ENCODE data around the gene ALX4. TPM values are rescaled to one million over a fixed set of nuclear protein-coding genes. Genes with fewer than 3 reads are reported as not detected.

The ALX4 gene
- total and polyA plus RNA-seq, 5 donors from 2014 or later, result not detected

DNA sequence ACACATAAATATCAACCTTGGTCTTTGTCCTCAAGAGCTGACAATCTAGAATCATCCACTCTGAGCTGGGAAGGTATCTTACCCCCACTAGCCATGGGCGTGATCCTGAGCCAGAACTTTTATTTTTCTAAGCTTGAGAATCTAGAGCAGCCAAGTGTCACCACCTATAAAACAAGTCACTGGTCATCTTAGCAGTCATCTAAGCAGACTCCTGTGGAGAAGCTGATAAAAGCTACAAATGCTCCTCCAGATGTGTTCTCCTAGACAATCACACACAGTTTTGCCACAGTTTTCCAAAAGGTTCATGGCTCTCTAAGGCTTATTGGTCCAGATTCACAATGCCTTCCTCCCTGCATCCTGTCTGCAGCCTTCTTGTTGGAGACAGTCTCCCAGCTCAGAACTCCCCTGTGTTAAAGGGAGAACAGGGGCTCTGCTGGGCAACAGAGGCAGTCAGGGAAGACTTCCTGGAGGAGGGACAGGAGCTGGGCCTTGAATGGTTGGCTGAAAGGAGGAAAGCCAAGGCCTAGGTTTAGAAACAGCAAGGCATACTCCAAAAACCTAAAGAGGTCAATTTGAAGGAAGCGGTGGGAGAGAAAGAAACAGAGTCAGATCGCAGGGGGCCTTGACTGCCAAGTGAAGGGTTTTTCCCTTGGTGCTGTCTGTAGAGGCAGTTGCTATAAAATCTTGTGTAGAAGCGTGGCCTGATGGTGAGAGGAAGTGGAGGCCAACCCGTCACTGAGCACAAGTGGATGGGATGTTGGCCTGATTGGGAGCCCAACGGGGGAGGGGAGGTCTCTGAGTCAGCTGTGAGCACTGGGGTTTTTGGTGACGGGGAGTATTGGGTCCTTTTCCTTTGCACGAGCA lies 42.0 kb downstream of the ALX4 start:
- Histone ChIP-seq H3K9me3 (ENCODE audit: control insufficient read depth in 2 of 2, low read length in 2 of 2) (no peaks in the 10 kb centered on the region), H3K4me3 (ENCODE audit: low read depth, low read length) (no peak overlapping the region), H3K4me1 (ENCODE audit: control insufficient read depth, insufficient read depth, low read length, poor library complexity, severe bottlenecking) (no peaks in the 10 kb centered on the region), H3K36me3 (ENCODE audit: control insufficient read depth, insufficient read depth, low read length) (no peaks in the 10 kb centered on the region), H3K27ac (ENCODE audit: insufficient read depth, low read length, poor library complexity, severe bottlenecking) (no peak overlapping the region), H3K27me3 (ENCODE audit: control insufficient read depth, insufficient read depth, low read length) (no peaks in the 10 kb centered on the region)
- Mint-ChIP-seq H3K9me3 (peaks cover 0 to 5% (median 0%) of the 10 kb centered on the region in 7 donors), H3K4me1 (no peaks in the 10 kb centered on the region), H3K27ac (no peak overlapping the region), H3K36me3 (no peaks in the 10 kb centered on the region), H3K27me3 (peaks cover 4% of the 10 kb centered on the region), H3K4me3 (no peak overlapping the region)
- ATAC-seq (ENCODE audit: low read depth in 2 of 2), result no peak
- no peak for DNase-seq

DNA sequence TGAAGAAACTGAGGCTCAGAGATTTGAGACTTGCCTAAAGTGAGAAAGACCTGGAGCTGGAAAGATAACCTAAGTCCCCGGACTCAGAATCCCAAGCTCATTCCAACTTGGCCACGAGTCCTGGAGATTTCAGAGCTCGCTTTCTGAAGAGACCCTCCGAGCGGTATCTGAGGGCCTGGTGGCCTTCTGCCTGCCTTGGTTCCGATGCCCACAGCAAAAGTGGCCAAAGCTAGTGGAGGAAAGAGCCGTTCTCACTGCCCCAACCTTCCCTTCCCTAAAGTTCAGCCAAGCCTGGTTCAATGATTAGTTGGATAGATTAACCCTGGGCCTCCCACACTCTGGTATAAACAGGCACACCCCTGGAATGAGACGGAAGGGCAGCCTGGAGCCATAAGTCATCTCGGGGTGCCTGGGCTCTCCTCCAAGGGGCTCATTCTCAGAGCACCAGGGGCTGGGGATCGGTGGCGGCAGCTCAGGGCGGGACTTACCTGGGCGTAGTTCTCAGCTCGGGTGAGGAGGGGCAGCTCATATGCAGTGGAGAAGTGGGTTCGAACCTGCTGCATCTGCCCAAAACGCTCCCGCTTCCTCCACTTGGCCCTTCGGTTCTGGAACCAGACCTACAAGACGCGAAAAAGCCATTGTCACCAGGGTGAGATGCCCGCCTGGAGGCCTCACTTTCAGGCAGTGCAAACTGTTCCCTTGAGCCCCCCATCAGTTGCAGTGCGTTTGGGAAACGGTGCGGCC lies 42.8 kb downstream of the ALX4 start:
- Mint-ChIP-seq H3K27me3 (peaks cover 4% of the 10 kb centered on the region), H3K4me3 (no peak overlapping the region), H3K27ac (no peak overlapping the region), H3K9me3 (peaks cover 0 to 5% (median 0%) of the 10 kb centered on the region in 7 donors), H3K36me3 (no peaks in the 10 kb centered on the region), H3K4me1 (no peaks in the 10 kb centered on the region)
- H3K9me3 ChIP-seq (ENCODE audit: control insufficient read depth in 2 of 2, low read length in 2 of 2), result no peaks in the 10 kb centered on the region
- no peak overlapping the region for H3K4me3 ChIP-seq (ENCODE audit: low read depth, low read length)
- no peak overlapping the region for H3K27ac ChIP-seq (ENCODE audit: insufficient read depth, low read length, poor library complexity, severe bottlenecking)
- no peak for DNase-seq
- no peaks in the 10 kb centered on the region for H3K36me3 ChIP-seq (ENCODE audit: control insufficient read depth, insufficient read depth, low read length)
- H3K4me1 ChIP-seq (ENCODE audit: control insufficient read depth, insufficient read depth, low read length, poor library complexity, severe bottlenecking), result no peaks in the 10 kb centered on the region
- no peak for ATAC-seq (ENCODE audit: low read depth in 2 of 2)
- no peaks in the 10 kb centered on the region for H3K27me3 ChIP-seq (ENCODE audit: control insufficient read depth, insufficient read depth, low read length)

DNA sequence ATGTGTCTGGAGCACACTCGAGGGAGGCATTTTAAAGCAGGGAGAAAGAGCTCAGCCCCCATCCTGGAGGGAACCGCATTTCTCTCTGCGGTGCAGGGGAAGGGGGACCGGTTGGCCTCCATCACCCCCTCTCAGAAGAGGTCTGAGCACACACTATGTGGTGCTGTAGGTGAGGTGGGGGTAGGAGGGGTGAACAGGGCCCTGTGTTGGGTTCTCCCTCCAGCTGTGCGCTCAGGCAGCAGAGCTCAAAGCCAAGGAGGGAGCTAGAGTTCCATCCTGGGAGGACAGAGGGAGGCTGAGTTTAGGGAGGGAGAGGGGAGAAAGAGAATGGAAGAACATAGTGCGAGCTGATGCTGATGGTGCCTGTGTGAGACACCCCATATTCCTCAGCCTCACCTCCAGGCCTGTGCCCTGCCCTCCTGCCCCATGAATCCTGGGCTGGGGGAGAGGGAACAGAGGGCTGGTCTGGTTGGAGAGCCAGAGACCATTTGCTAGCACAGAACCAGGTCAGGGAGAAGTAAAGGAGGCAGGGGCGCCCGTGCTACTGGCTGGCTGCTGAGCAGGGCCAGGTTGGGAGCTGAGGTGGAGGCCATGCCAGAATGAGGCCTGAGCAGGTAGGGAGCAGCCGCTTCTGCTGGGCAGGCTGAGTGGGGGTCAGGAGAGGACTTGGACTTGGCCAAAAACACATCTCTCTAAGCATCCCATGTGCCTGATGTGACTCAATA lies 43.7 kb downstream of the ALX4 start:
- no peak for ATAC-seq (ENCODE audit: low read depth in 2 of 2)
- Histone ChIP-seq H3K4me3 (ENCODE audit: low read depth, low read length) (no peak overlapping the region), H3K4me1 (ENCODE audit: control insufficient read depth, insufficient read depth, low read length, poor library complexity, severe bottlenecking) (no peaks in the 10 kb centered on the region), H3K27ac (ENCODE audit: insufficient read depth, low read length, poor library complexity, severe bottlenecking) (no peak overlapping the region), H3K9me3 (ENCODE audit: control insufficient read depth in 2 of 2, low read length in 2 of 2) (no peaks in the 10 kb centered on the region), H3K27me3 (ENCODE audit: control insufficient read depth, insufficient read depth, low read length) (no peaks in the 10 kb centered on the region), H3K36me3 (ENCODE audit: control insufficient read depth, insufficient read depth, low read length) (no peaks in the 10 kb centered on the region)
- no peak for DNase-seq
- Mint-ChIP-seq H3K4me1 (no peaks in the 10 kb centered on the region), H3K36me3 (no peaks in the 10 kb centered on the region), H3K27me3 (peaks cover 4% of the 10 kb centered on the region), H3K4me3 (no peak overlapping the region), H3K9me3 (peaks cover 0 to 2% (median 0%) of the 10 kb centered on the region in 7 donors), H3K27ac (no peak overlapping the region)

DNA sequence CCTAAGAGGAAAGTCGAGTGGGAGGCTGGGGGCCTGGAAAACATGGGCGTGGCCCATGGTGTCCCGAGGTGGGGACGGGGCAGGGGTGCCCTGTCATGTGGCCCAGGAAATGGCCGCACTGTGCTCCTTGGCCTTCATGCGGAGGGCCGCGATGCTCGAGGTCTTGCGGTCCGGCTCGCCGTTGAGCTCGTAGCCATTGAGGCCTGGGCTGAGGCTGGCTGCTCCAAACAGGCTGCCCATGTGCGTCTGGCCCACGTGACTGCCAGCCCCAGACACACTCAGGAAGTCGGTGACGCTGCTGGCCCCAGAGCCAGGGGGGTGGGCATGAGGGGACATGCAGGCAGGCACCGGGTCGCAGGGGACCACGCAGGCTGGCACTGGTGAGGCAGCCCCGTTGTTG lies 45.2 kb downstream of the ALX4 start:
- Mint-ChIP-seq H3K4me1 (no peaks in the 10 kb centered on the region), H3K4me3 (no peak overlapping the region), H3K9me3 (peaks cover 0 to 2% (median 0%) of the 10 kb centered on the region in 7 donors), H3K27ac (no peak overlapping the region), H3K36me3 (no peaks in the 10 kb centered on the region), H3K27me3 (peaks cover 4% of the 10 kb centered on the region)
- Histone ChIP-seq H3K4me3 (ENCODE audit: low read depth, low read length) (no peak overlapping the region), H3K27ac (ENCODE audit: insufficient read depth, low read length, poor library complexity, severe bottlenecking) (no peak overlapping the region), H3K9me3 (ENCODE audit: control insufficient read depth in 2 of 2, low read length in 2 of 2) (no peaks in the 10 kb centered on the region), H3K36me3 (ENCODE audit: control insufficient read depth, insufficient read depth, low read length) (no peaks in the 10 kb centered on the region), H3K4me1 (ENCODE audit: control insufficient read depth, insufficient read depth, low read length, poor library complexity, severe bottlenecking) (no peaks in the 10 kb centered on the region), H3K27me3 (ENCODE audit: control insufficient read depth, insufficient read depth, low read length) (no peaks in the 10 kb centered on the region)
- ATAC-seq (ENCODE audit: low read depth in 2 of 2) (no peak), DNase-seq (no peak)

DNA sequence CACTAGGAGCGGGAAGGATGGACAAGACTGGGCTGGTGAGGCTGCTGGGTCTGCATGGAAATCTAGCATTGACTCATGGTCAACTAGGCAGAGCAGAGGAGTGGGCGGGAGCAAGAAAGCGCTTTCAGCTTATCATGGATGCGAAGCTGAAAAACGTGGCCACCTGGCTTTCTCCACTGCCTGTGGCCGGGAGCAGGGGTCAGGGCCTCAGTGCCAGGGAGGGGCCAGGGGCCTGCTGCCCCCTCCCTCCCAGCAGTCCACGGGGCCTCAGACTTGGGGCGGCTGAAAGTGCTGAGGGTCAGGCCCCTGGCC lies 45.5 kb downstream of the ALX4 start:
- no peak overlapping the region for H3K4me3 Mint-ChIP-seq
- Histone ChIP-seq H3K9me3 (ENCODE audit: control insufficient read depth in 2 of 2, low read length in 2 of 2) (no peaks in the 10 kb centered on the region), H3K4me1 (ENCODE audit: control insufficient read depth, insufficient read depth, low read length, poor library complexity, severe bottlenecking) (no peaks in the 10 kb centered on the region), H3K36me3 (ENCODE audit: control insufficient read depth, insufficient read depth, low read length) (no peaks in the 10 kb centered on the region), H3K27me3 (ENCODE audit: control insufficient read depth, insufficient read depth, low read length) (no peaks in the 10 kb centered on the region), H3K4me3 (ENCODE audit: low read depth, low read length) (no peak overlapping the region), H3K27ac (ENCODE audit: insufficient read depth, low read length, poor library complexity, severe bottlenecking) (no peak overlapping the region)
- H3K27me3 Mint-ChIP-seq, result peaks cover 4% of the 10 kb centered on the region
- H3K36me3 Mint-ChIP-seq, result no peaks in the 10 kb centered on the region
- no peak overlapping the region for H3K27ac Mint-ChIP-seq
- DNase-seq, result no peak
- H3K4me1 Mint-ChIP-seq, result no peaks in the 10 kb centered on the region
- H3K9me3 Mint-ChIP-seq, result peaks cover 0 to 2% (median 0%) of the 10 kb centered on the region in 7 donors
- ATAC-seq (ENCODE audit: low read depth in 2 of 2), result no peak

DNA sequence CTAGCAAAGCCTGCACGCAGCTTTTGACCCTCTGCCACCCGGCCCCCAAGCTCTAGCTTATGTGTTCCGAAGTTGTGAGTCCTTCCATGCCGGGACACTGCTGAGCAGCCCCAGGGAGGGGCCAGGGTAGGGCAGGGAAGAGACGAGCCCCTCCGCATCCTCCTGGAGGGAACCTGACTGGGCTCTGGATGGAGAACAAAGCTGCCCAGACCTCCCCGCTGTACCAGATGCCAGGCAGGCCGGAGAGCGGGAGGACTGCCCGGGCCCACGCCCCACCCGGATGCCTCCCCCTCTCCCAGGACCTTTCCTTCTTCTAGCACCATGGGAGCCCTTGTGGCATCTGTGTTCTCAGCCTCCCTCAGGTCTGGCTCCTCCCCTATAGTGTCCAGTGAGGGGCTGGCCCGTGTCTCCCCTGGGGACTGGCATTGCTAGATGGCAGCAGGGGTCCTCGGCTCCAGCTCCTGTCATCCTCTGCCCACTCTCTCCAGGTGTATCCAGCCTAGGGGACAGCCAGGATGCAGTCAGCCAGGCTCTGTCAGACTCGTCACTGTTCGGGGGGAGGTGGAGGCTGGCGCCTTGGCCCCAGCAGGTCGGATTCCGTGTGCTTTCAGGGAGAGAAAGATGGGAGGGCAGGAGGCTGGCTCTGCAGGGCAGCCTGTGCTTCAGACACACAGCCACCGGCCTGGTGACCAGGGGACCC lies 46.1 kb downstream of the ALX4 start:
- H3K4me3 Mint-ChIP-seq, result no peak overlapping the region
- H3K36me3 ChIP-seq (ENCODE audit: control insufficient read depth, insufficient read depth, low read length), result no peaks in the 10 kb centered on the region
- peaks cover 0 to 2% (median 0%) of the 10 kb centered on the region in 7 donors for H3K9me3 Mint-ChIP-seq
- H3K9me3 ChIP-seq (ENCODE audit: control insufficient read depth in 2 of 2, low read length in 2 of 2), result no peaks in the 10 kb centered on the region
- no peaks in the 10 kb centered on the region for H3K27me3 ChIP-seq (ENCODE audit: control insufficient read depth, insufficient read depth, low read length)
- H3K27ac ChIP-seq (ENCODE audit: insufficient read depth, low read length, poor library complexity, severe bottlenecking), result no peak overlapping the region
- H3K27ac Mint-ChIP-seq, result no peak overlapping the region
- peaks cover 4% of the 10 kb centered on the region for H3K27me3 Mint-ChIP-seq
- H3K4me3 ChIP-seq (ENCODE audit: low read depth, low read length), result no peak overlapping the region
- DNase-seq, result no peak
- no peak for ATAC-seq (ENCODE audit: low read depth in 2 of 2)
- peaks cover 0 to 3% (median 0%) of the 10 kb centered on the region in 4 donors for H3K4me1 Mint-ChIP-seq
- no peaks in the 10 kb centered on the region for H3K4me1 ChIP-seq (ENCODE audit: control insufficient read depth, insufficient read depth, low read length, poor library complexity, severe bottlenecking)
- H3K36me3 Mint-ChIP-seq, result no peaks in the 10 kb centered on the region

DNA sequence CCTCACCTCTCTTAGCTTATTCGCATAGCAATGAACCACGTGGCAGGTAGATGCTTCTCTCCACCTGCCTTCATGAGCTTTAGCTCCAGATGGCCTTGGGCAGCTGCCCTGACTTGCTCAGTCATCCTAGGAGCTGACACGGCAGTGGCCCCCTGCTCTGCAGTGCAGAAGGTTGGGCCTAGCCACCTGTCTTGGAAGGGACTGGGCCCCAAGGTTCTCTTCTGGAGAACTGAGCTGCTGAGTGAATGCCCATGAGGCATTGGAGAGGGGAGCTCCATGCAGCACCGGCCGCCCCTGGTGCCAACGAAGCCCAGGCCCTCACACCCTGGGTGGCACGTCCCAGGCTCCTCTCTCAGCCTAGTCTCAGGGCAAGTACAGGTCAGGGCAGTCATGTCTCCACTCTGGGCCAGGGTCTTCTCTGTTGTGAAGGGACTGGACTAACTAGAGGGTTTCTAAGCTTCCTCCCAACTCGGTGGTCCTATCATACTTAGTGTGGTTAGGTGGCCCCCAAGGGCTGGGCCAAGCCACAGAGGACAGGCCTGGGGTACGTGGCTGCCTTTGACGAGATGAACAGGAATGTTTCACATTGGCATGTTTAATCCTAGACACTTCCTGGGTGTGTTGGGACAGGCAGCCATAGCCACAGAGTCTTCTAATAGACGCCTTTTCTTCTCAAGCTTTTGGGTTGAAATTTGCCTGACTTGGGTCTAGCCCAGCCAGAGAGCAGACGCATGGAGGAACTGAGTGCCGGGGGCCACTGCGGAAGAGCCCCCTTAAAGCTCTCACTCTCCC lies 47.9 kb downstream of the ALX4 start:
- Mint-ChIP-seq H3K4me1 (peaks cover 0 to 4% (median 2%) of the 10 kb centered on the region in 4 donors), H3K4me3 (no peak overlapping the region), H3K9me3 (peaks cover 0 to 2% (median 0%) of the 10 kb centered on the region in 7 donors), H3K27ac (peak overlapping the region in 1 of 3 donors; percentile 90), H3K27me3 (peaks cover 3% of the 10 kb centered on the region), H3K36me3 (no peaks in the 10 kb centered on the region)
- ATAC-seq (ENCODE audit: low read depth in 2 of 2) (no peak), DNase-seq (no peak)
- Histone ChIP-seq H3K36me3 (ENCODE audit: control insufficient read depth, insufficient read depth, low read length) (no peaks in the 10 kb centered on the region), H3K27ac (ENCODE audit: insufficient read depth, low read length, poor library complexity, severe bottlenecking) (no peak overlapping the region), H3K9me3 (ENCODE audit: control insufficient read depth in 2 of 2, low read length in 2 of 2) (no peaks in the 10 kb centered on the region), H3K4me3 (ENCODE audit: low read depth, low read length) (no peak overlapping the region), H3K27me3 (ENCODE audit: control insufficient read depth, insufficient read depth, low read length) (no peaks in the 10 kb centered on the region), H3K4me1 (ENCODE audit: control insufficient read depth, insufficient read depth, low read length, poor library complexity, severe bottlenecking) (no peaks in the 10 kb centered on the region)

Data from CD4-positive, CD25-positive, alpha-beta regulatory T cell (primary cell).